Measurements from ENCODE around the gene CIDEB. TPM values are rescaled to one million over a fixed set of nuclear protein-coding genes. Genes with fewer than 3 reads are reported as not detected.
A peak's percentile ranks its signal among the peaks of the same experiment; 100 is the strongest.

Gene CIDEB
- not detected in 2 replicates for total RNA-seq (2021; fragmentation: NEBNext Ultra II Directional; extraction: Animal tissue kit (Norgen Biotek cat#: 25700))
- 0.09 and 0.11 TPM in 2 replicates for polyA plus RNA-seq (2011; rRNA removed)
- polyA plus RNA-seq (2011; cell fraction: cytosol; rRNA removed): 0.08 TPM
- polyA plus RNA-seq (2011; cell fraction: nucleus; rRNA removed): 0.11 TPM
- 0.21 TPM in 1 of 4 replicates, not detected in the others for polyA plus RNA-seq (2012, experiment 1 of 2)
- not detected for polyA plus RNA-seq (2012, experiment 2 of 2)
- polyA plus RNA-seq (2013, experiment 1 of 2): not detected
- not detected for polyA plus RNA-seq (2013, experiment 2 of 2)
- not detected in 2 replicates for polyA minus RNA-seq (2011; rRNA and poly(A)+ RNA removed)
- polyA minus RNA-seq (2011; cell fraction: cytosol; rRNA and poly(A)+ RNA removed): not detected
- not detected for polyA minus RNA-seq (2011; cell fraction: nucleus; rRNA and poly(A)+ RNA removed)
- long read RNA-seq, experiment 1: 0 reads
- long read RNA-seq, experiment 2: 0 reads

- no peak within 1 kb of the TSS for H3K9ac ChIP-seq (replicated peaks in 1 of 4; ENCODE audit: extremely low read depth in 1 of 4, low read depth in 3 of 4, low read length in 3 of 4)
- no peak within 1 kb of the TSS for H2BK20ac ChIP-seq (ENCODE audit: low read length)
- H2AFZ ChIP-seq (ENCODE audit: low read length): no peak within 1 kb of the TSS
- no peaks in the 10 kb centered on the region for H3K79me1 ChIP-seq (ENCODE audit: low read depth, low read length)
- no peak within 1 kb of the TSS for H2BK120ac ChIP-seq (replicated peaks; ENCODE audit: low read depth, low read length)
- ChIA-PET CTCF (ENCODE audit: partially characterized antibody) (interaction anchor here (0.6 to 15.8 kb wide), 48 partner anchors 9 to 819 kb away, joined by 3 to 173 read pairs (median 4); partner anchors contain the start of genes ADCY4, CBLN3, CHMP4A and DHRS1), POLR2A (ENCODE audit: partially characterized antibody) (interaction anchor here (0.6 to 3.0 kb wide), 18 partner anchors 9 to 223 kb away, joined by 3 to 18 read pairs (median 4); partner anchors contain the start of genes ADCY4, DHRS1, MDP1 and NOP9)
- no peak within 1 kb of the TSS for H3K56ac ChIP-seq (replicated peaks; ENCODE audit: insufficient read length, low read depth, low read length)
- H3K79me2 ChIP-seq (ENCODE audit: control insufficient read depth in 1 of 2, insufficient read depth in 2 of 2, low read length in 2 of 2): no peaks in the 10 kb centered on the region
- no peaks in the 10 kb centered on the region for H3K4me1 ChIP-seq (replicated peaks in 1 of 4; ENCODE audit: control insufficient read depth in 3 of 4, insufficient read depth in 4 of 4, low read length in 3 of 4)
- no peak within 1 kb of the TSS for H4K5ac ChIP-seq (ENCODE audit: insufficient read length, low read depth, low read length)
- H3K27ac ChIP-seq (ENCODE audit: low read depth, low read length): no peak within 1 kb of the TSS
- peaks cover 1% of the 10 kb centered on the region; the same call in 1 of the 2 replicates for H3K23me2 ChIP-seq (ENCODE audit: low read depth, low read length)
- no peak within 1 kb of the TSS for H3K4ac ChIP-seq (replicated peaks; ENCODE audit: insufficient read length, low read depth, low read length)
- H3K18ac ChIP-seq (ENCODE audit: extremely low read depth, low read length): no peak within 1 kb of the TSS
- H4K8ac ChIP-seq (ENCODE audit: extremely low read depth, insufficient read depth, low read length): no peak within 1 kb of the TSS
- DNase-seq (ENCODE audit: low read depth in 1 of 2, low spot score in 2 of 2) (peak in 1 of 2 experiments; percentile 86), FAIRE-seq (no peak)
- no peak within 1 kb of the TSS for H2BK5ac ChIP-seq (ENCODE audit: low read depth, low read length)
- no peaks in the 10 kb centered on the region for H3K9me3 ChIP-seq (ENCODE audit: insufficient read depth in 2 of 2, low read depth in 1 of 2, low read length in 1 of 2)
- TF ChIP-seq ATF3 (IDR thresholded peaks at IDR 0.05; ENCODE audit: insufficient read depth, low read depth, low read length): no peak
- TF ChIP-seq YY1 (IDR thresholded peaks at IDR 0.05; ENCODE audit: low read depth, low read length): 0 out of 2 replicates have a peak, but pooled peaks have one; percentile 34
- TF ChIP-seq RAD21 (IDR thresholded peaks at IDR 0.05 in 1 of 2, conservative IDR thresholded peaks at IDR 0.05 in 1 of 2; ENCODE audit: low read depth in 2 of 2, low read length in 2 of 2): peak; percentile 45 to 64; a peak in 3 of 4 replicates
- TF ChIP-seq CTCF (IDR thresholded peaks at IDR 0.05; ENCODE audit: control extremely low read depth in 1 of 3, insufficient read depth in 1 of 3, low read depth in 1 of 3, low read length in 3 of 3): peak; percentile 73 to 86 (median 76)
- no peak within 1 kb of the TSS for H3K4me2 ChIP-seq (ENCODE audit: insufficient read depth in 1 of 2, low read depth in 2 of 2, low read length in 2 of 2)
- no peak within 1 kb of the TSS for H2AK5ac ChIP-seq (ENCODE audit: low read depth, low read length)
- H3K23ac ChIP-seq (ENCODE audit: insufficient read length): no peak within 1 kb of the TSS
- no peak within 1 kb of the TSS for H4K91ac ChIP-seq (replicated peaks; ENCODE audit: insufficient read length, low read length)
- no peak within 1 kb of the TSS for H3K14ac ChIP-seq (ENCODE audit: insufficient read length)
- peaks cover 2 to 6% of the 10 kb centered on the region in 2 experiments for H4K20me1 ChIP-seq (replicated peaks in 1 of 2; ENCODE audit: control insufficient read depth in 1 of 2, insufficient read depth in 2 of 2, low read length in 2 of 2)
- no peak within 1 kb of the TSS for H2BK12ac ChIP-seq (ENCODE audit: low read depth, low read length)
- WGBS, 2 experiments (ENCODE audit: extremely low coverage in 1 of 2, insufficient coverage in 1 of 2, insufficient read length in 1 of 2, insufficient replicate concordance in 2 of 2, low coverage in 1 of 2, low lambda C conversion rate in 2 of 2, missing lambda C conversion rate in 1 of 2): 72% methylated on average over 6 of the region's 6 CpGs; no CpG with 5 or more reads in 1 of the 2 experiments
- no peaks in the 10 kb centered on the region for H3K27me3 ChIP-seq (replicated peaks in 1 of 4; ENCODE audit: control insufficient read depth in 3 of 4, extremely low read depth in 1 of 4, insufficient read depth in 3 of 4, low read length in 3 of 4)
- H2BK15ac ChIP-seq (ENCODE audit: low read length): no peak within 1 kb of the TSS
- peaks cover 20 to 37% (median 28%) of the 10 kb centered on the region in 4 experiments for H3K36me3 ChIP-seq (ENCODE audit: control insufficient read depth in 2 of 4, insufficient read depth in 4 of 4, low read length in 3 of 4)
- H3K4me3 ChIP-seq (ENCODE audit: extremely low read depth in 1 of 4, insufficient read depth in 2 of 4, low read depth in 3 of 4, low read length in 4 of 4): no peak within 1 kb of the TSS
Measured at GRCh38 chr14:24307575-24308341, at the start of gene CIDEB. CIDEB (minus strand) TSS chr14:24307977; CDS start chr14:24307858, 119 bp downstream.
